Kidney glomerular epithelial cell (primary cell): ENCODE results near the gene DCAF6.
"Not testable (repeated sequence)": the region's sequence is repeated elsewhere in the genome, so short reads cannot be mapped to it uniquely, and the experiment has no call there.

ENCODE experiments used
- DNase-seq: peaks from one replicate; lab custom pipeline; 2025; lab: John Stamatoyannopoulos, UW

DCAF6 gene

GRCh38 chr1:168009322-168009721 lies 72.8 kb downstream of the DCAF6 start:
- no peak for DNase-seq

- no peak for DNase-seq
Observed at GRCh38 chr1:168019407-168019806, 82.9 kb downstream of the DCAF6 start.

- no peak for DNase-seq
Observed at GRCh38 chr1:168031198-168031597, 94.7 kb downstream of the DCAF6 start.

GRCh38 chr1:168031627-168032026 lies 95.1 kb downstream of the DCAF6 start:
- DNase-seq = no peak

DNA sequence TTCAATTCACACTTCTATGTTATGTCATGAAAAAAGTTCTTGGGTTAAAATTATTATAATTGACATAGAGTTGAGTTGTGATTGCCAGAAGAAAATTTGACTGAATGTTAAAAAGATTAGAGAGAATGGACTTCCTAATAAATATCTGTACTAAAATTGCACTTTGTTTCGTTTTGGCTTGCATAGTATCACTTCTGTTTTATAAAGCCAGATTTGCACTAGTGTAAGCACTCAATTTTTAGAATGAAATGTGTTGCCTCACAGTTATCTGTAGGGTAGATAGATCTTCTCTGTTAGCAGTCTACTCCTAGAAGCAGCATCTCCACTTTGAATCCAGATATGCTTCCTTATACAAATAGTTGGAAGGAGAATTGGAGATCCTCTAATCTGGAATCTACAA lies 95.5 kb downstream of the DCAF6 start:
- DNase-seq = no peak

DNA sequence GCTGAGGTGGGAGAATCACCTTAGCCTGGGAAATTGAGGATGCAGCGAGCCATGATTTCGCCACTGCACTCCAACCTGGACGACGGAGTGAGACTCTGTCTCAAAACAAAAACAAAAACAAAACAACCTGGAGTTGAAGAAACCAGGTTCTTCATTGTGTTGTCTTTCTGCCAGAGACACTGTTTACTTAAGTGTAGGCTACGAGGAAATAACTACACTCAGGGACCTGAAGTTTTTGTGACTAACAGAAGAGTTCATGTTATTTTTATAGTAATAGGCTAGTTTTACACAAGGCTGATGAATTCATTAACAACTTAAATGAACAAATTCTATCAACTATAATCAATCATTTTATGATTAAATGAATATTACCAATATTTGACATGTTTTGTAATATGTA lies 98.9 kb downstream of the DCAF6 start:
- no peak for DNase-seq

DNA sequence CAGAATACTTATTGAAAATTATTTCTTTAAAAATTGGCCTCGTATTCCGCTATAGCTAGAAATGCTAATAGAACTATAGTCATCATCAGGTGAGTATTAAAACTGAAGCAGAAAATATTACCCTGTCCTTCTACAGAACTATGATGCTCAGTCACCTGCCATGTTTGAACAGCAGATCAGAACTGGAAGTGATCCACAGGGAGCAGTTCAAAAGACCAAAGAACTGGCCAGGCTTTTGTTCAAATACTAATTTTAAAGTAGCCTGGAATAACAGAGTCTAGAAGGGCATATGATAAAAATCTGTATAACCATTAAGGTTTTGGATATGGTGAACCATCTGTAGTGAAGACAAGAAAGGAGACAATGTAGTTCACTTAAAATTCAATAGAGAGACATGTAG lies 105.9 kb downstream of the DCAF6 start:
- DNase-seq = no peak

DNA sequence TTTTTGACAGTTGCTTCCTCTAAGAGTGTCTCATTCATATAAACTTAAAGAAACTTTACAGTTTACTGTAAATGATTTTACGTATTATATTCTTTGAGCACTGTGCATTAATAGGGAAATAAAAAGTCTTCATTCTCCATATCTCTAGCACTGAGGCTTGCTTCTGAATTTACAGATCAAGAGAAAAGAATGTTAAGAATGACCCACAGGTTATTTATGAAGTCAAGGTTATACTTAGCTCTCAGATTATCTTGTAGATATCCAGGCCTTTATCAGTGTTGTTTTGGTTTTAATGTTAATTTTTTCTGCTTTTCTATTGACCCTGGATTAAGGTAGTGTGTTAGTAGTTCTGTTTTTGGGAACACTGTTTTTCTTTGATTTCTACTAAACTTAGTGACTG lies 108.8 kb downstream of the DCAF6 start:
- no peak for DNase-seq

DNA sequence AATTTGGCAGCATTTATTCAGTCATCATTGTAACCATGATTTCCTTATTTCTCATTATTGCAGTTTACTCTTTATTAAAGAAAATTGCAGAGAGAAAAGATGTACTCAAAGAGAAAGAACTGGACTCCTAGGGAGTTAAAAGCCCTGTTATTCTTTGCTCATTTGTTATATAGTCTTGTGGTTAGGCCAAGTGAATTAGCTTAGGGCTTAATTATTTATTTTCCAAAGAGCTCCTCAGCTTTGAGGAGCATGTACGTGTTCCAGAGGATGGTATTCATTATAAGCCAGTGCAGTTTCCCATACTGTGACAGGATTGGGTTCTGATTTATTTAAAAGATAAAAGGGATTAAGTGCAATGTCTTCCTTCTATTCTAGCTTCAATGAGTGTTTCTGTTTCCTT lies 113.8 kb downstream of the DCAF6 start:
- no peak for DNase-seq

DNA sequence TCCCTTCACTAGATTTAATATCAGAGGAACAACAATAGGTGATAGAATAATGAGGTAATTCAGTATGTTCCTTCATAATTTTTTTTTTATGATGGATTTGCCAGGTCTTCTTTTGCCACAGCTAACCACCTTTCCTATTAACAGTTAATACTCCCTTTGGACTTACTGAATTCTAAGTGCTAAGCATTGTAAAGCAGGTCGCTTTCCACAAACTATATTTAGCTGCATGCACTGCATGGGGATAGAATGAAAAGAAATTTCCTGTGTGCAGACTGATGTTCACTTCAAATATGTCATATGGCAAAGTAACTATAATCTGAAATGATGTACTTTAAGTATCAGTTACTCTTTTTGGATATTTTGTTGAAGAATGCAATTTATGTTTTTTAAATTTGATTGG lies 114.4 kb downstream of the DCAF6 start:
- DNase-seq = no peak

- no peak for DNase-seq
Observed at GRCh38 chr1:168053681-168054080, 117.2 kb downstream of the DCAF6 start.

DNA sequence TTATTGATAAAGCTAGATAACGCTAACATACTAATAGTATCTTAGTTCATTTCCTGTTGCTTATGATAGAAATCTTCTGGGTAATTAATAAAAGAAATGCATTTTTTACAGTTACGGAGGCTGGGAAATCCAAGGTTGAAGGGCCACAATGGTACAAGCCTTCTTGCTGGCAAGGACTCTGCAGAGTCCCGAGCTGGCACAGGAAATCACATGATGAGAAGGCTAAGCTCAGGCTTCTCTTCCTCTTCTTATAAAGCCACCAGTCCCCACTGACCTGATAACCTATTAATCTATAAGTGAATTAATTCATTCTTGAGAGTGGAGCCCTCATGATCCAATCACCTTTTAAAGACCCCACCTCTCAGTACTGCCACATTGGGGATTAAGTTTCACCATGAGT lies 117.6 kb downstream of the DCAF6 start:
- no peak for DNase-seq

DNA sequence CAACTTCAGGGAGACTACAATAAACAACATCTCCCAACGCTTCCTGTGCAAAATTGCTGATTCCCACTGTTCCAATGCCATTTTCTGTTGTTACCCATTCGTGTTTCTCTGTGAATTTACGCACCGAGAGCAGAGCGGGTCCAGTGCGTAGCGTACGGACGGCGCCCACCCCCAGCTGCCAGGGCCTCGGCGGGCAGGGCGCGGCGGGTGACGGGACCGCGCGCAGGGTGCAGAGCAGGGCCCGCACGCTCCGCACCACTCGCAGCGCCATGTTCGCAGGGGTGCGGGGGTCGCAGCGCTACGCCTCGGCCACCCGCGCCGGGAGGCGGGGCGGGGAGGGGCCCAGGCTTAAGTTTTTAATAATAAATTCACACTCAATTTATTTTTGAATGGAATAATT lies 119.7 kb downstream of the DCAF6 start:
- not testable (repeated sequence) for DNase-seq

DNA sequence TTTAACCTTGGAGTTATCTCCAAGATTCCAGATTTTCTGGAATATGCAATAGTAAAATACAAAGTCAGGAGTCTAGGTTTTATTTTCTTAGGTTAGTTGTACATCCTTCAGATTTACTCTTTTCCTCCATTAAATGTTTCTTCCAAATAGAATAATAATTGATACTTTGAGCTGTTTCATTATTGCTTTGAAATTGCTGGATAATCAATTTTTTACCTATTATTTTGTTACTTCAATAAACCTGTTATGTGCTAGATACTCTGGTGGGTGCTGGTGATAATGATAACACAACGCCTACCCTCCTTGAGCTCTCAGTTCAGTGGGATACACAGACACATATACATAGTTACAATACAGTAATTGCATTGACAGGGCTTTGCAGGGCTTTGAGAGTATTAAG lies 120.9 kb downstream of the DCAF6 start:
- DNase-seq = no peak

- DNase-seq = no peak
Observed at GRCh38 chr1:168057921-168058320, 121.4 kb downstream of the DCAF6 start.

- no peak for DNase-seq
Observed at GRCh38 chr1:168064216-168064615, 127.7 kb downstream of the DCAF6 start.

DNA sequence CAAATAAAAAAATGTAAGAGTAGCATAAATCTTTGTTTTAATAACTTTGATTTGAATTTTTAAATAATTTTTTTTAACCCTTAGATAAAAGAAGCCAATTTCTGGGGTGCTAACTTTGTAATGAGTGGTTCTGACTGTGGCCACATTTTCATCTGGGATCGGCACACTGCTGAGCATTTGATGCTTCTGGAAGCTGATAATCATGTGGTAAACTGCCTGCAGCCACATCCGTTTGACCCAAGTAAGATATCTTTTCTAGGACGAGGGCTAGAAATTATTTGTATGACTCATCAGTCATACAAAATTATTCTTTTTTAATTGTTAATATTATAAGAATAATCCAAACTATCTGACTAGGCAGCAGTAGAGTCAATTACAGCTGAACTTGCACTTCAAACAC lies 129.0 kb downstream of the DCAF6 start:
- DNase-seq = no peak

- DNase-seq = no peak
Observed at GRCh38 chr1:168069384-168069783, 132.9 kb downstream of the DCAF6 start.

DNA sequence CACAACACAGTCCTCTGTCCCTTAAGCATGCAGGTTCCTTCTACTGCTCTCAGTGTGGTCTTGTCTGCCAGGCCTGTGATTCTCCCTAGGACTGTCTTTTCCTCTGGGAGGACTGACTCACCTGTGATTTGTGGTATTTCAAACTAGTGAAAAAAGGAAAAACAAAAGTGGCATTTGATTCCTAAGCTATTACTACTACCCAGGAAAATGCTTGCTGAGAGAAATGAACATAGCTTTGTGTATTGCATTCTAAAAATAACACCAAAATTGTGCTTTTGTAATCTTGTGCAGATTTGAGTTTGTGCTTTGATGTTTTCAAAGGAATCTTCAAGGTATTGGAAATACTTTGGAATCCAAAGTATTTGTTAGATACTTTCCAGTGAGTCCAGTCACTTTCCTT lies 143.3 kb downstream of the DCAF6 start:
- peak; percentile 77 for DNase-seq

- DNase-seq = no peak
Observed at GRCh38 chr1:168081373-168082007, 145.0 kb downstream of the DCAF6 start.

DNA sequence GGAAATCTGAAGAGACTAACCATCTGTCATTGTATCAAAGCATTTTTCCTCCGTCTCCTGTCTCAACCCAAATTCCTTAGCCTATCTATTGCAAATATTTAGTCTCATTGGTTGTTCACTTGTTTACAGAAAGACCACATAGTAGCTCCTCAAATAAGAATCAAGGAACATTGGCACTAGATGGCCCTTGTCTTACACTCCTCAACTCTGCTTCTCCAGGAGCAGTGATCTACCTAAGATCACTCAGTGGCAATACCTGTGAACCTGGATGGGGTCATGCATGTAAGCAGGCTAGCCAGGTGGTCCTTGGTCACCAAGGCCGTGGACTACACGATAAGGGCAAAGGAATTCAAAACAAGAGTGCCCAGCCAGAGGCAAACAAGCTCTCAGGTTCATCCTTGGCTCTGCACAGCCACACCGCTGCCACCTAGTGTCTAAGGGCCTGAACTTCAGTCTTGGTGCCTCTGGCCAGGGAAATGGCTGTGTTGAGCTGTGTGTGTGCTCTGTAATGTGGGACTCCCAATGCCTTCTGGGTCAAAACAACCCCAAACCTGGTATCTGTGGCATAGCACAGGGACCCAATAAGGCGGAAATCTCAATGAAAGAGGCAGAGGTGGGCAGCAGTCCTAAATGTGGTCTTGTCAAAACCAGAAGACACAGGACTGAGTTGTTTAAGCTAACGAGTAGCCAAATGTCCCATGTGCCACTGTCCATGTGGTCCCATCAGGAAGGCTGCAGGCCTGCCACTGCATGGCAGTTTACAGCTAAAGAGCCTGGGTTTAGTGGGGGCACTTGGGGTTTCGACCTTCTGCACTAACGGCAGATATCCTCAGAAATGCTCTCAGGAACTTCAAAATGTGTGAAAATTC lies 145.8 kb downstream of the DCAF6 start:
- peak; percentile 58 for DNase-seq

DNA sequence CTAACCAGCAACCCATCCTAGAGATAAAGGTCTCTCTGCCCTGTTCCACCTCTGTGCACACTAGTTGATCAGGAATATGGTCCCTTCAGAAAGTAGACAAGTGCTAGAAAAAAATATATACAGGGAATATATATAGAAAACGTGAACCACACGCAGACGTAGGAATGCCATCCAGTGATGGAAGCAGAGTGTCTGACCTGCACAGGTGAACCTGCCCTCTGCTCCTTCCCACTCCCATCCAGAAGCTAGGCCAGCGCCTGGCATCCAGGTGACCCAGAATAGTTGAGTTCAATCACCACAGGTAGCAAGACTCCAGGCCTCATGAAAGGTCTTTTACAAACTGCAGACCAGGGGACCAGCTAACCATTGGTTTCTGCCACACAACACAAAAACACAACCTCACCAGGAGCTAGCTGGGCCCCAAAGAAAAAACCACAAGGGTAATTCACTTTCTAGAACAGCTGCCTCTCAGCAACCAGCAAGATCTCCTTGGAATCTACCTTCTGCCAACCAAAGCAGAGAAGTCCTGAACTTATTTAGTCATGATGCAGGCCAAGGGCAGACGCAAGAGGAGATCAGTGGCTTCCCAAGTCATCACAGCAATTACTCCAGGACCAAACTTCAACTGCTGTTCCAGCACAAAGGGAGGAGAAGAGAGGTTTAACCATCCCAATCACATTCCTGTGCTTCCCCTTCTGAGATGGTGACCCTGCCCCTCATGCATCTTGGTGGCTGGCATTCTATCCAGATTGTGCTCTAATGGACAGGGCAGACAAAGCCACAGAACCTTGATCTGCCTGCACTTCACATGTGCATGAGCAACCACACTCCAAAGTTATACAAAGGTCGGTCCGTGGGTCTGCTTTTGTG lies 147.2 kb downstream of the DCAF6 start:
- DNase-seq = no peak
